Heart left ventricle (tissue), 13 donors: ENCODE results near the gene DOCK1.

ENCODE experiments used
- CTCF ChIP-seq, 12 donors: fragments of 200-600 bp; sonication (generic) in 4 of 12; IDR thresholded peaks; one replicate each; pipeline versions ENCODE4 v1.5.0 to v1.8.0; 2018 to 2022; ENCODE audit warnings: antibody characterized with exemption in 12 of 12, mild to moderate bottlenecking in 5 of 12
- POLR2A ChIP-seq, 2 donors: fragments of 450-650 bp; IDR thresholded peaks; one replicate each; pipeline ENCODE4 v1.6.1; 2017; ENCODE audit warnings: antibody characterized with exemption in 2 of 2, mild to moderate bottlenecking in 2 of 2, moderate library complexity in 2 of 2
- donor health status: ischemic (EF 13 %, LVEDD 7.1; RV severe dilation, severe dysfunction).
- donor health status: DM: no; HTN: yes; CAD: no.
- donor health status: DM: no; HTN: no; CAD: no.
- donor health status: ischemic (EF 25% LVEDD 6.9; RV normal size, moderate dysfunction).
- donor health status: ischemic (EF 25% LVEDD 5.7; RV mildly dilated, moderate dysfunction).
- donor health status: ischemic (EF 35%, LVEDD 5.7; RV mildly dilated, moderate dysfunction).
- donor health status: nonischemic (EF 11% LVEDD 7.7; RV severe dilation, severe dysfunction).
- donor health status: DM: yes; HTN: yes; CAD: no.
- donor health status: PGD.
- donor health status: ischemic (EF 29% LVEDD 5.4; RV normal size, mild dysfunction).
- donor health status: nonischemic (EF 23%, LVEDD 6.1; RV moderate dilation, normal function).

- TF ChIP-seq CTCF (IDR thresholded peaks at IDR 0.05) (no peak), POLR2A (IDR thresholded peaks at IDR 0.05) (no peak)
Observed at GRCh38 chr10:126939706-126940105, 34.5 kb downstream of the DOCK1 start.
